Choroid plexus epithelial cell (primary cell): ENCODE data around the gene PLEKHH3.

Experiments used
- DNase-seq: peaks from one replicate; pipeline ENCODE4 v3.0.0-alpha.2; 2010; ENCODE audit warnings: low read depth
- H3K4me3 ChIP-seq: 2 replicates; pipeline ENCODE4 v1.5.1; 2011; ENCODE audit warnings: low read depth, mild to moderate bottlenecking, control low read depth, low read length, moderate library complexity
- CTCF ChIP-seq: conservative IDR thresholded peaks from 2 replicates; pipeline ENCODE4 v1.5.1; 2011; ENCODE audit warnings: low read depth, mild to moderate bottlenecking, control low read depth, inconsistent platforms, low read length, moderate library complexity

PLEKHH3 gene

DNA sequence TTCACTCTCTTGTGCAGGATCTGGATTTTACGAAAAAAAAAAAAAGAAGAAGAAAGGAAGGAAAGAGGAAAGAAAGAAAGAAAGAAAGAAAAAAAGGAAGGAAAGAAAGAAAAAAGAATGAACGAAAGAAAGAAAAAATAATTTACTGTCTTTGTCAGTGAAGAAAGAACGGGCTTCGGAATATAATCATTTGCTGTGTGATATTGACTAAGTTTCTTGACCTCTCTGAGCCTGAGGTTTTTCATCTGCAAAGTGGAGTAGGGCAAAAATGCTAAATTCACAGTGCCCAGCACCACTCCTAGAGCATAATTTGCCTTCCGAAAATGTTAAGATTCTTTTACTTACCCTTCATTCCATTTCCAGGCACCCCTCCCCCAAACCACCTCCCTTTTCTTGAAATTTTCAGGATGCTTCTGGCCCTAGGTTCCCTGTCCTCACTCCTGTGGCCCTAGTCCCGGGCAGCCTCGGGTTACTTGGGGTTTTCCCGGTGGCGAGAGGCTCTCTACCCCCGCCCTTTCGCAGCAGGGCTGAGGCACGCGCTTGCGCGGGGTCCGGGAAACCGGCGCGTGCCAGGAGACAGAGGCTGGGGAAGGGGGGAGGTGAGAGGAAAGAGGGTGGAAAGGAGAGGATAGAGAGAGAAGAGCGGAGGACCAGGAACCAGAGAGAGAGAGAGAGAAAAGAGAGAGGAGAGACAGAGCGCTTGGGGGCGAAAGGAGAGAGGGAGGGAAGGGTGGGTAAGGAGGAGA lies 5.4 kb upstream of the PLEKHH3 start, which contains the start of gene CNTNAP1:
TSS of gene CNTNAP1 (plus strand) at position 556 of the 746 bp plus-strand sequence. CDS start 299 bp downstream, outside the sequence.
- no peak for TF ChIP-seq CTCF
- peak within 1 kb of the TSS; percentile 68 for H3K4me3 ChIP-seq
- DNase-seq, result peak; percentile 77

DNA sequence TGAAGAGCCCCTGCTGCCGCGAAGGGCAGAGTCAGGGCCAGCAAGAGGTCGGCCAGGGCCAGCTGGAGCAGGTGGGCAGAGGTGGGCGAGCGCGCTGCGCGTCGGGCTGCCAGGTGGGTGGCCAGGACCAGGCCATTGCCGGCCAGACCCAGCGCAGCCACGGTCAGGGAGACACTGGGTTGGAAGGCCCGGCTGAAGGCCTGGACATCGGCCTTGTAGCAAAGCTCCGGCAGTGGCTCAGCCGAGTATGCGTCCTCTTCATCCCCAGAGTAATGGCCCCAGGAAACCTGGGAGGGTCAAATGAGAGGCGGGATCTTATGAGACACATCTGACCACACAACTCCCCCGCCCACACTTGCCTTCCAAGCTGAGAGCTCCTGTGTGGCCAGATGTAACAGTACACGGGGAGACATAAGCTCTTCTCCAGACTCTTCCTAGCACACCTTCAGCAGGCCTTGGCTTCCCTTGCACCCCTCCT lies 3.6 kb upstream of the PLEKHH3 start:
- no peak for TF ChIP-seq CTCF
- peak overlapping the region; percentile 49 for H3K4me3 ChIP-seq
- peak; percentile 35 for DNase-seq

DNA sequence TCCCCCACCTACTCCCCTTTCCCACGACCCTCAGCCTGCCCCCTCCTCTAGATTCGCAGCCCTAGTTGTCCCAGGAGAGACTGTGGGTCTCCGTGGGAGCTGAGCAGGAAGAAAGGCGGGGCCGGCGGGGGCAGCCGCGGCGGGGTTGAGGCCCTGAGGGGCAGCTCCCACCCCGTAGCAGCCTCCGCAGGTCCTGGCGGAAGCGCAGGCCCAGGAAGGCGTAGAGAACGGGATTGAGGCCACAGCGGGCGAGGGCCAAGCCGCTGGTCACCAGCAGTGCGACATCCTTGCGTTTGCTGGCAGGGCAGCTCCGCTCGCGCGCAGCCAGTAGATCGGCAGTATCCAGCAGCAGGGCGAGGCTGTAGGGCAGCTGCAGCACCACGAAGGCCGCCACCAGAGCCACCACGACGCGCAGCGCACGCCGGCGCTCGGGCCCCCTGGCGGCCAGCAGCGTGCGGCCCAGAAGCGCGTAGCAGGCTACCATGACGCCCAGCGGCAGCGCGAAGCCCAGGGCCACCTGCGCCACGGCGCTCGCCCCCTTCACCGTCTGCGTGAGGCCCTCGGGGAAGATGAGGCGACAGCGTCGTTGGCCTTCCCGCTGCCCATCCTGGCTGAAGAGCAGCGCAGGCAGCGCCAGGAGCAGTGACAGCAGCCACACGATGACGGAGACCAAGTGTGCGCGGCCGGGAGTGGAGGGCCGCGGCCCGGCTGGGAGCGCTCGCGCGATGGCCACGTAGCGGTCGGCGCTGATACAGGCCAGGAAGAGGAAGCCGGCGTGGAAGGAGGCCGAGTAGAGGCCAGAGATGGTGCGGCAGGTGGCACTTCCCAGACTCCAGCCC lies 2.9 kb upstream of the PLEKHH3 start:
- H3K4me3 ChIP-seq, result peak overlapping the region; percentile 49
- peak; percentile 75 for DNase-seq
- TF ChIP-seq CTCF, result peak; percentile 48

DNA sequence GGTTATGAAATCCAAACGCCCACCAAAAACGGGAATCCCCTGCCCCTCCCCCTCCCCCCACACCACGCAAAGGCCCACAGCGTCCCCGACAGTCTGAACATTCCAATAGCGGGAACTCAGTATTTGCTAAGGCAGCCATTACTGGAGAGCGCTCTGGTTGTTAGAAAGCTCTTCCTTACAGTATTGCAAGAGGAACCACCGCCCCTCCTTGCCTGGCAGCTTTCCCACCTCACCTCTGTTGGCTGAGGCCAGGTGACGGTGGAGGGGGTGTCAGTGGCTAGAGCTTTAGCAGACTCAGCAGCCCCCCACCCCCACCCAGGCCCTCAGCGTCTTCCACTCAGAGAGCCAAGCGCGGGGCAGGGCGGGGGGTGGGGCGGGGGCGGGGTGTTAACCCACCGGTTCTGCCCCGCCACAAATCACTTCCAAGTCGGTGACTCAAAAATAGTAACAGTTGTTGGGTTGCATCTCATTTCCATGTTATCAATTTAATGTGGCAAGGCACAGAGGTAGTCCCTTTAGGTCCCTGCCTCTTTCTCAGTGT lies 2.2 kb upstream of the PLEKHH3 start:
- H3K4me3 ChIP-seq, result peak overlapping the region; percentile 49
- TF ChIP-seq CTCF, result no peak
- peak; percentile 70 for DNase-seq

DNA sequence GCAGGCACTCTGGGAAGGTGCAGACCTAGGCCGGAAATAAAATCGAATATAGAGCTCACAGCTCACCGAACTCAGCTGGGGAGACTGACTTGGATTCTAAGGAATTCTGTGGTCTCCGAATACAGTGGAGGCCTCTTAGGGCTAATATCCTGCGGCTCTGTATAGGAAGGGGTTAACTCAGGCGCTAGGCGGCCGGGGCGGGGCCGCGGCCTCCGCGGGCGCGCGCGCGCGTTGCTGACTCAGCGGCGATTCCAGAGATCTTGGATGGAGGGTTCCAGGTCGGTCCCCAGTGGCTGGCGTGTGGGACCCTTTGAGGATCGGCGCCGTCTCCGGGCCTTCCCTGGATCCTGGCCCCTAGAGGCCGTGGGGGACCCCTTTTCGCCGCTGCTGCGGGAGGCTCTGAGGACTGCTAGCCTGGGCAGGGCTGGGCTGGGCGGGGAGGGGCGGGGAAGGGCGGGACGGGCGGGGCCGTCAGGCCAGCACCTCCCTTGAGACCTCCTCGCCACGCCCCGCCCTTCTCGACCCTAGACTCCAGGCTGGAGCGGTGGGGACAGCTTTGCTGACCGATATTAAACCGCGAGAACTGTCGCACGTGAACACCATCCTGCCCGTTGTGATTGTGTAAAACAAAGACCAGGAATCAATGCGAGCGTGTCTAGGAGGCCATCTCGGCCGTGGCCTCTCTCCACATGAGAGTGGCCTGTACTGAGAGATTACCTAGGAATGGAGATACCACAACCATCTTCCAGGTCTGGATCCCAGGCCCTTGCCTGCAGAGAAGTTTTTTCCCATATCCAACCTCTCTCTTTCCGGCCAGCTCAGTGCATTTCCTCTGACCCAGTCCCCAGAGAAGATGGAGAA lies 1.4 kb upstream of the PLEKHH3 start:
- peak; percentile 78 for DNase-seq
- peak overlapping the region; percentile 79 for H3K4me3 ChIP-seq

More for the DNA sequence above, 1.4 kb upstream of the PLEKHH3 start:
- TF ChIP-seq CTCF, result no peak
